NCI-H2107 treated with DMSO at 0.1 percent for 48 hours (cell line): ENCODE results near the gene INPP5K.
"Not testable (repeated sequence)": the region's sequence is repeated elsewhere in the genome, so short reads cannot be mapped to it uniquely, and the experiment has no call there.

ENCODE experiments used
- DNase-seq: peaks from one replicate; lab custom pipeline; 2025; ENCODE audit not compliant: unreplicated experiment; lab: John Stamatoyannopoulos, UW

Gene INPP5K

DNA sequence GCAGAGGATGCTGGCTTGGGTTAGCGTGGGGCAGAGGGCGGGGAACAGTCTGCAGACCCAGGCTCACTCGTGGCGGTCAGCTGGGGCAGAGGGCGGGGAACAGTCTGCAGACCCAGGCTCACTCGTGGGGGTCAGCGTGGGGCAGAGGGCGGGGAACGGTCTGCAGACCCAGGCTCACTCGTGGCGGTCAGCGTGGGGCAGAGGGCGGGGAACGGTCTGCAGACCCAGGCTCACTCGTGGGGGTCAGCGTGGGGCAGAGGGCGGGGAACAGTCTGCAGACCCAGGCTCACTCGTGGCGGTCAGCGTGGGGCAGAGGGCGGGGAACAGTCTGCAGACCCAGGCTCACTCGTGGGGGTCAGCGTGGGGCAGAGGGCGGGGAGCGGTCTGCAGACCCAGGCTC, 7.7 kb downstream of the INPP5K start:
- not testable (repeated sequence) for DNase-seq

DNA sequence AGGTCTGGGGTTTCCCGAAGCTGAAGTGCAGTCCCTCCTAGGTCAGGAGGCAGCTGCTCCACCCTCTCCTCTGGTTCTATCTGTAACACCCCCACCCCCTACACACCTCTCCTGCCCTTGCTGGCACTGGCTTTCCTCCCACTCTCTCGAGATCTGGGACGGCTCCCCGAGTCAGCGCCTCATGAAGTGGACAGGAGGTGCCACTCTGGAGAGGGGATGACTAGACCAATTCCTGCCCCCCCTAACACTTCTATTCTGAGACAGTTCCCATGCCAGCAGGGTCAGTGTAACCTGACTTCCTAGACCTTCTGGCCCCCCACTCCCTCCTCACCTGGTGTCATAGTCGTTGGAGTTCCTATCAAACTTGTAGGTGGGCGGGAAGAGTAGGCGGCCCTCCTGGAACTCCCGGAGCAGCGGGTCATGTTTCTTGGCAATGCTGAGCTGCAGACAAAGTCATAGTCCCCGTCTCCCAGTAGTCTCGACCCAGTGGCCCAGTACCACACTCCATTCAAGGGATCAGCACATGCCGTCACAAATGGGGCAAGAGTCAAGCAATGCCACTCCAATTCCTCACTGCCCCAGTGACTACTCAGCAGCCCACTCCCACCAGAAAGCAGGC, 9.7 kb downstream of the INPP5K start:
- DNase-seq = no peak

DNA sequence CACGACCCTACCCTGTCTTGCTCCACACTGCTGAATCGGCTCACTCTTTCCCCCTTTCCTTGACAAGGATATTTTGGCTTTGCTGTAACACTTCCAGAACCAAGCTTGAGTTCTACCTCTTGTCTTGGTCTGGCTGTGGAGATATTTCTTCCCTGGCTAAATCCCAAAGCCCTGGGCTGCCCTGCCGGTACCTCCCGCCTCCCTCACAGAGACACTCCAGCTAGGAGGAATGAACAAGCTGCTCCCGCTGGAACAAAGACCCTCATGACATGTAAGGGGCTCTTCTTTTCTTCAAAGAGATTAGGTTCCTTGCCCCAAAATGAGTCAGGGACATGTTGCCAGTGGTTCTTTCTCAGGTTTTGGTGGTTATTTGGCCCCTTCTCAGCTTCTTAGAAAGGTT, 10.8 kb downstream of the INPP5K start:
- DNase-seq = no peak

DNA sequence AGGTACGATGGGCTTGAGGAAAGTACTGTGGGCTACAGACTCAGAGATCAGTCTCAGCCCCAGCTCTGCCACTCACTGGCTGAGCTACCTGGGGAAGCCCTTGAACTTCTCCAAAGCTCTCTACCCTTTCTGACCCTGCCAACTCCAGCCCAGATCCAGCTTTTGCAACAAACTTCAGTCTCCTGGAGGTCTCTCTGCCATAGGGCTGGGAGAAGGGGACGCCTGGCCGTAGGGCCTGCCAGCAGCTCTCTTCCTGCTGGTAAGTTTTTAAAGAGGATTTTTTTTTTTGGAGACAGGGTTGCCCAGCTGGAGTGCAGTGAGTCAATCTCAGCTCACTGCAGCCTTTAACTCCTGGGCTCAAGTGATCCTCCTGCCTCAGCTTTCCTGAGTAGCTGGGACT, 11.5 kb downstream of the INPP5K start:
- DNase-seq = no peak

DNA sequence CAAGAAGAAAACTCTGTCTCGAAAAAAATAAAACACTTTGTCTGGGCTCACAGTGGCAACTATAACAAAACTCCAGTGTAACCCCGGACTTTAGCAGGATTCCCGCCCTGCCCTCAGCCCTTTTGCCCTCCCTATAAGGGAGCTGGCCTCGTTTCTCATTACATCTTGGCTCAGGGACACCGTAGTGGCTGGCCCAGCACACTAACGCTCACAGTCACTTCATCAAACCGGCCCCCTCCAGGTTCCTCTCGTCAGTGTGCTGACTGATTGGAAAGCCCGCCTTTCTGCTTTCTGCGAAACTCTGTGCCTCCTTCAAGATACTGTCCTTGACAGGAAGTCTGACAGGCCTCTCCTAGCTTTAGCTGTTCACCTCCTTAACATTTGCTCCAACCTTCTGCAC, 12.7 kb downstream of the INPP5K start:
- no peak for DNase-seq

GRCh38 chr17:1498869-1499268, 17.5 kb downstream of the INPP5K start:
- DNase-seq = no peak

GRCh38 chr17:1498233-1498632, 18.2 kb downstream of the INPP5K start:
- DNase-seq = no peak

- no peak for DNase-seq
Observed at GRCh38 chr17:1497831-1498230, 18.6 kb downstream of the INPP5K start.

GRCh38 chr17:1496869-1497268, 19.5 kb downstream of the INPP5K start:
- no peak for DNase-seq

GRCh38 chr17:1495265-1495989, 21.0 kb downstream of the INPP5K start:
- no peak for DNase-seq

DNA sequence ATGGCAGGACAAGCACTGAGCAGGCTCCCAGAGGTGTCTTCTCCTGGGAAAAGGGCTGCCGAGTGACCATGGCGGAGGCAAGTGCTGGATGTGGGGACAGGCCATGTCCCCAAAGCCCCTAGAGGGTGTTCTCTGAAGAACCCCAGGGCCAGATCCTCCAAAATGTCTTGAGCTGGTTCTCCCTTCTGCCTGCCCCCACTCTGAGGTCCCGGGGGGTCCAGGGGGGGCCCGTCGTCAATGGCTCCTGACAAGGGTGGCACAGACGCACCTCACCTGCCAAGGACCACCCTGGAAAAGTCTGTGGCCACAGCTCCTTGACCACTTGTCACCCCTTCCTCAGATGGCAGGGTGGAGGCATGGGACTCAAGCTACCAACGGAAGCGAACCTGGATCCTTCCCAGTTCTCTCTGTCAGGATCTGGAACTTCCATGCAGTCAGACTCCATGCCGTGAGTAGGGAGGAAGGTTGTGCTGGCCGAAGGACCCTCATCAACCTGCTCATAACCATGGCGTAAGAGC, 21.6 kb downstream of the INPP5K start:
- DNase-seq = no peak

DNA sequence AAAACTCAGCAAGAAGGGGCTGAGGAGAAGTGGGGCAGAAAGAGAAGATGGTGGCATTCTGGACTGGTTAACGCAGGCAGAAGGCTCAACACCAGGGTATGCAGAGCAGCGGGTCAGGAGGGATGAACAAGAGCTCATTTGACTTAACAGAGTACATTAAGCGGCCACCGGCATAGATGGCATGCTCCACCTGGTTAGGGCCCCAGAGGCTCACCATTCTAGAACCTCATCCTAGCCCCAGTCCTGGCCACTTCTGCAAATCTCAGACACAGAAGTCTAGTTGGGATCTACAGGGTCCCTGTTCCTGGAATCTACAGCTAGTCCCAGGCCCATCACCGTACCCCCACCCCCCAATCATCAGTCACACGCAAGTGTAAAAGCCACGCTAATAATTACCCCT, 22.2 kb downstream of the INPP5K start:
- DNase-seq = no peak

DNA sequence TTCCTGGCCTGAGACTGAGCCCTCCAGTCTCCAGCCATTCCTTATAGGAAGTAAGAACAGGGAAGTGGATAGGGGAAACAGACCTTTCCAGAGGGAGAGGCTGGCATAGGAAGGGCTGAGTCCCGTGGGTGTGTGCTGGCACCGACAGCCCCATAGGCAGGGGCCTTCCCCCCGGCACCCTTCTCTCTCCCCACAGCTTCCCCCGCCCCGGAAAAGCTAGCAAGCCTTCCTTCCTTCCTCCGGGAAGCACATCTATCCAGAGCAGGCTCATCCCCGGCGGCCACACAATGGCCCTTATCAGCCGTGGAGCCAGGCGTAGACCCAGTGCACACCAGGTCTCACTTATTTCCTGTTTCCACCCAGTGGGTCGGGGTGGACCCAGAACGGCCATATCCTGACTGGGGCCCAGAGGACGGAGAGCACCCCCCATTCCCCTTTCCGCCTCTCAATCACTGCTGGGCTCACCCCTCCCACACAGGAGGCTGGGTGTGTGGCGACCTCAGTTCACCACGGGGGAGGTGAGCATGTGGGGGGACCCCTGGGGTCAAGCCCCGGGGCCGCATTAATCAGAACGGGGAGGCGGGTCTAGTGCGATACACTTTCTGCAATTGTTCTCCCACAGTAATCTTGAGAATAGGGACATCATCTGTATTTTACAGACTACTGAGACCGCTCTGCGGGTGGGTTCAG, 23.0 kb downstream of the INPP5K start:
- no peak for DNase-seq

DNA sequence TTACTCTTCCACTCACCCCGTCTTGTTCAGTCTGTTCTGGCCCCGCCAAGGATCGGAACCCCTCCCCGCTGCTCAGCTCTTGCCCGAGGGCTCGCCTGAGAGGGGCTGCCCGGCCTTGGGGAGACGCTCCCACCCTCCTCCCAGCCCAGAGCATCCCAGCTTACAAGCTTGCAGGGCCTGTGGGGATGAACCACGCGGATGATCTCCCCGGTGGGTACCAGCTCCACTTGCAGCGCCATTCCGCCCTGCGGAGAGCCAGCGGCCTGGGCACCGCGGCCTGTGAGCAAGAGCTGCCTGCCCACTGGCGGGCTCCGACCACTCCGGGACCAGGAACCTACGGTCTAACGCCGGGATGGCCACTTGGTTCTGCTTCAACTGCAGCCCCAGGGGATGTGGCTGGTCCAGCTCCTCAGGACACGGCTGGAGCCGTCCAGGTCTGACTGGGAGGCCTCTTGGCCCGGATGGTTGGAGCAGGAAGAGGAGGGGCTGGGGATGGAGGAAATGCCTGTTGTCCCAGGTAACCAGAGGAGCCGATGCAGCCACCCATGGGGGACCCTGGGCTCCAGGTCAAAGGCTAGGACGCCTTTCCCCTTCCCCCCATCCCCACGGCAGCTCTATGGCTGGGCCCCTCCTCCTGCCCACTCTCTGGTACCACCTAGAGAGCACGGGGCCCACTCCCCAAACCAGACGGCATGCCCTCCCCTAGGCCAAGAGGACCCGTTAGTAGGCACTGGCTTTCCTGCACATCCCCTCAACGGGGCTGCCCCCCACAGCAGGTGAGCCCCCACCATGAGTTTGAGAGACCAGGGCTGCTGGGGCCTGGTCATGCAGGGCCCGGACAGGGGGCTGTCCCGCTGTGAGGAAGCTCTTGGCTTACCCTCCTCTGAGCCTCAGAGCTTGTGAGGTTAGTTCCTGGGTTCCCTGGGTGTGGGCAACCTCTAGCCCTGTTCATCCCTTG, 23.9 kb downstream of the INPP5K start, which contains the start of gene MYO1C:
Gene MYO1C (minus strand): TSS at position 438 of the 958 bp plus-strand sequence. CDS start 199 bp downstream, at position 239.
- no peak for DNase-seq

- DNase-seq = no peak
Observed at GRCh38 chr17:1491443-1492248, 24.8 kb downstream of the INPP5K start.

GRCh38 chr17:1490643-1491442, 25.6 kb downstream of the INPP5K start:
- DNase-seq = peak; percentile 4

- DNase-seq = no peak
Observed at GRCh38 chr17:1488826-1489270, 27.6 kb downstream of the INPP5K start.

- DNase-seq = peak; percentile 2
Observed at GRCh38 chr17:1487939-1488825, 28.2 kb downstream of the INPP5K start.
